ENCODE results near the gene SLC12A7.
A peak's percentile ranks its signal among the peaks of the same experiment; 100 is the strongest.

The SLC12A7 gene

DNA sequence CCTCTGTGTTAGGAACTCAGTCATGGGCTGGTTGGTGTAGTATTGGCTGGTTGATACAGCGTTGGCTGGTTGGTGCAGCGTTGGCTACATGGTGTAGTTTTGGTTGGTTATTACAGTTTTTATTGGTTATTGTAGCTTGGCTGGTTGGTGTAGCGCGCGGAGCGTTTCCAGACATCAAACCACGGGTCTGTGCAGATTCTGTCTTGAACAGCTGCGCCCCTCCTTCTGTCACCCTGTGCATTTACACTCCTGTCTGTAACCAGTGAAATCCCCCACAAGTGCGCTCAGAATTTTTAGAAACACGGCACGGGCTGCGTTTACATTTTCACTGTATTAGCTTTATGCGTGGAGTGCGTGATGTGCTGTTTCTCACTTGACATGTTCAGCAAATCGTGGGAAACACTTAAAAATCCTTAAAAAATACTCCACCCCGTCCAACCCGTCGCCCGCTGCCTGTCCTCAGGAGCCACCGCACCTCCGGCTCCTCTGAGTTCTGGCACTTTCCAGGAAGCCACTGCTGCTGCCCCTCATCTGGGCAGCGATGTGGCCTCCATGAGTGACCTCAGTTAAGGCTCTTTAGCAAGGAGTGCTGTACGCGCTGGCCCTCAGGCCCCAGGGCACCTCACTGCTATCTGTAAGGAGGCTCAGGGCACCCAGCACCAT is 82.5 kb downstream of the SLC12A7 start (continued):
- TF ChIP-seq ZNF660 (tag by site-specific recombination; IDR thresholded peaks at IDR 0.05) (no peak), ZNF561 (tag by site-specific recombination; IDR thresholded peaks at IDR 0.05; ENCODE audit: borderline replicate concordance) (no peak), ZNF530 (tag by site-specific recombination; IDR thresholded peaks at IDR 0.05; ENCODE audit: low read depth) (no peak), PRDM1 (tag by site-specific recombination; IDR thresholded peaks at IDR 0.05) (no peak), ZNF10 (tag by site-specific recombination; IDR thresholded peaks at IDR 0.05) (no peak)
- TF ChIP-seq, protein P1, sequence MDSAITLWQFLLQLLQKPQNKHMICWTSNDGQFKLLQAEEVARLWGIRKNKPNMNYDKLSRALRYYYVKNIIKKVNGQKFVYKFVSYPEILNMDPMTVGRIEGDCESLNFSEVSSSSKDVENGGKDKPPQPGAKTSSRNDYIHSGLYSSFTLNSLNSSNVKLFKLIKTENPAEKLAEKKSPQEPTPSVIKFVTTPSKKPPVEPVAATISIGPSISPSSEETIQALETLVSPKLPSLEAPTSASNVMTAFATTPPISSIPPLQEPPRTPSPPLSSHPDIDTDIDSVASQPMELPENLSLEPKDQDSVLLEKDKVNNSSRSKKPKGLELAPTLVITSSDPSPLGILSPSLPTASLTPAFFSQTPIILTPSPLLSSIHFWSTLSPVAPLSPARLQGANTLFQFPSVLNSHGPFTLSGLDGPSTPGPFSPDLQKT (IDR thresholded peaks at IDR 0.05; ENCODE audit: borderline replicate concordance, low read depth, low read length), result no peak

DNA sequence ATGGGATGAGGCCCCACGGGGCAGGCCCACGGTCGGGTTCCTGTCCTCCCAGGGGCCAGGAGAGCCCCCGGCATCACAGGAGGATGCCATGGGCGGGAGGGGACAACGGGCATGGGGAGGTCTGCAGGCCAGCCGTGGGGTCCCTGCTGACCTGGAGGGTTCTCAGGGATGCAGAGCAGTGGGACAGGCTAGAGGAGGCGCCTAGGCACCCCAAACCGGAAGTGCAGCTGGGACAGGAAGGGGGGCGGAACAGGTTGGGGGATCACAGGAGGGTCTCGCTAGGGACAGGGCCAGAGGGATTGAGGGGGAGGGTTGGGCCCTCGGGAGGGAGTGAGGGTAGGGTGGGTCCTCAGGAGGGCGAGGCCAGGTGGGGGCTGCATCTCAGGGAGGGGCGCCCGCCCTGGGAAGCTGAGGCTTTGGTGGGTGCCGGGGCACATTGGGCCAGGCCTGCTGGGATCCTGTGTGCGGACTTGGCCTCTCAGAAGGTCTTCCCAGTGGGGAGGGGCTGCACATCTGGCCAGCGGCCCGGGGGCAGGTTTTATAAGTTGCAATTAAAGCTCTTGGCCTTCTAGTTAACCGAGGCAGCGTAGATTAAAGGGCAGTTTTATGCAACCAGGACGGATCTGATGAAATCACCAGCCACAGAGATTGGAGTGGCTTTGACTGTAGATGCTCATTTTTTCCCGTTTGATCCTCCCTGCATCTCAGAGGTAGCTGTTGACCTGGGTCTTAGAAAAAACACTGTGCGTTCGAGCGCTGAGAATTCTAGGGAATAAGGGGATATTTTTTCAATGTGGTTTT is 83.2 kb downstream of the SLC12A7 start:
- no peaks in the 10 kb centered on the region for H3K36me3 ChIP-seq (ENCODE audit: control insufficient read depth in 2 of 2, insufficient read depth in 1 of 2, low read length in 2 of 2)
- H3K9me3 ChIP-seq (ENCODE audit: control insufficient read depth, insufficient read depth, low read depth, low read length), result no peaks in the 10 kb centered on the region
- no peak overlapping the region for H3K27ac ChIP-seq (ENCODE audit: extremely low read depth, low read depth, low read length)
- ChIA-PET POLR2A (no interaction called here), CTCF (interaction anchor here (0.6 to 1.8 kb wide), 3 partner anchors 19 to 139 kb away, joined by 3 to 6 read pairs (median 4); no protein-coding TSS in a partner anchor)
- H3K4me3 ChIP-seq (ENCODE audit: low read depth, low read length), result no peak overlapping the region
- no peaks in the 10 kb centered on the region for H3K4me1 ChIP-seq (ENCODE audit: control insufficient read depth, insufficient read depth, low read length)
- TF ChIP-seq ZNF792 (tag by site-specific recombination; IDR thresholded peaks at IDR 0.05) (no peak), GLIS2 (tag by site-specific recombination; IDR thresholded peaks at IDR 0.05) (peak; percentile 58), MEIS1 (CRISPR knock-in tag; IDR thresholded peaks at IDR 0.05; ENCODE audit: borderline replicate concordance) (no peak), ZNF776 (tag by site-specific recombination; IDR thresholded peaks at IDR 0.05; ENCODE audit: borderline replicate concordance) (no peak), ZNF521 (tag by site-specific recombination; IDR thresholded peaks at IDR 0.05) (no peak), ZNF561 (tag by site-specific recombination; IDR thresholded peaks at IDR 0.05; ENCODE audit: borderline replicate concordance) (no peak), ZNF664 (tag by site-specific recombination; IDR thresholded peaks at IDR 0.05) (peak; percentile 85), HOXD13 (CRISPR knock-in tag; IDR thresholded peaks at IDR 0.05; ENCODE audit: borderline replicate concordance) (no peak), ZIC2 (tag by site-specific recombination; IDR thresholded peaks at IDR 0.05) (no peak), ZSCAN23 (tag by site-specific recombination; IDR thresholded peaks at IDR 0.05) (no peak), ZNF354C (tag by site-specific recombination; IDR thresholded peaks at IDR 0.05; ENCODE audit: borderline replicate concordance, low read depth) (no peak), SP2 (tag by site-specific recombination; IDR thresholded peaks at IDR 0.05) (peak; percentile 10; the same call in 1 of the 2 replicates), SCRT1 (tag by site-specific recombination; IDR thresholded peaks at IDR 0.05; ENCODE audit: borderline replicate concordance) (no peak), ZNF211 (tag by site-specific recombination; IDR thresholded peaks at IDR 0.05; ENCODE audit: low read depth) (no peak)
- TF ChIP-seq, protein P2, sequence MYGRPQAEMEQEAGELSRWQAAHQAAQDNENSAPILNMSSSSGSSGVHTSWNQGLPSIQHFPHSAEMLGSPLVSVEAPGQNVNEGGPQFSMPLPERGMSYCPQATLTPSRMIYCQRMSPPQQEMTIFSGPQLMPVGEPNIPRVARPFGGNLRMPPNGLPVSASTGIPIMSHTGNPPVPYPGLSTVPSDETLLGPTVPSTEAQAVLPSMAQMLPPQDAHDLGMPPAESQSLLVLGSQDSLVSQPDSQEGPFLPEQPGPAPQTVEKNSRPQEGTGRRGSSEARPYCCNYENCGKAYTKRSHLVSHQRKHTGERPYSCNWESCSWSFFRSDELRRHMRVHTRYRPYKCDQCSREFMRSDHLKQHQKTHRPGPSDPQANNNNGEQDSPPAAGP (tag by site-specific recombination; IDR thresholded peaks at IDR 0.05), result peak; percentile 47; the same call in 1 of the 2 replicates
- TF ChIP-seq, protein P3, sequence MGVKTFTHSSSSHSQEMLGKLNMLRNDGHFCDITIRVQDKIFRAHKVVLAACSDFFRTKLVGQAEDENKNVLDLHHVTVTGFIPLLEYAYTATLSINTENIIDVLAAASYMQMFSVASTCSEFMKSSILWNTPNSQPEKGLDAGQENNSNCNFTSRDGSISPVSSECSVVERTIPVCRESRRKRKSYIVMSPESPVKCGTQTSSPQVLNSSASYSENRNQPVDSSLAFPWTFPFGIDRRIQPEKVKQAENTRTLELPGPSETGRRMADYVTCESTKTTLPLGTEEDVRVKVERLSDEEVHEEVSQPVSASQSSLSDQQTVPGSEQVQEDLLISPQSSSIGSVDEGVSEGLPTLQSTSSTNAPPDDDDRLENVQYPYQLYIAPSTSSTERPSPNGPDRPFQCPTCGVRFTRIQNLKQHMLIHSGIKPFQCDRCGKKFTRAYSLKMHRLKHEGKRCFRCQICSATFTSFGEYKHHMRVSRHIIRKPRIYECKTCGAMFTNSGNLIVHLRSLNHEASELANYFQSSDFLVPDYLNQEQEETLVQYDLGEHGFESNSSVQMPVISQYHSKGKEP (tag by site-specific recombination; IDR thresholded peaks at IDR 0.05), result peak; percentile 66
- TF ChIP-seq, protein P4, sequence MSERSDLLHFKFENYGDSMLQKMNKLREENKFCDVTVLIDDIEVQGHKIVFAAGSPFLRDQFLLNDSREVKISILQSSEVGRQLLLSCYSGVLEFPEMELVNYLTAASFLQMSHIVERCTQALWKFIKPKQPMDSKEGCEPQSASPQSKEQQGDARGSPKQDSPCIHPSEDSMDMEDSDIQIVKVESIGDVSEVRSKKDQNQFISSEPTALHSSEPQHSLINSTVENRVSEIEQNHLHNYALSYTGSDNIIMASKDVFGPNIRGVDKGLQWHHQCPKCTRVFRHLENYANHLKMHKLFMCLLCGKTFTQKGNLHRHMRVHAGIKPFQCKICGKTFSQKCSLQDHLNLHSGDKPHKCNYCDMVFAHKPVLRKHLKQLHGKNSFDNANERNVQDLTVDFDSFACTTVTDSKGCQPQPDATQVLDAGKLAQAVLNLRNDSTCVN (tag by site-specific recombination; optimal IDR thresholded peaks at IDR 0.05), result no peak
- TF ChIP-seq, protein P5, sequence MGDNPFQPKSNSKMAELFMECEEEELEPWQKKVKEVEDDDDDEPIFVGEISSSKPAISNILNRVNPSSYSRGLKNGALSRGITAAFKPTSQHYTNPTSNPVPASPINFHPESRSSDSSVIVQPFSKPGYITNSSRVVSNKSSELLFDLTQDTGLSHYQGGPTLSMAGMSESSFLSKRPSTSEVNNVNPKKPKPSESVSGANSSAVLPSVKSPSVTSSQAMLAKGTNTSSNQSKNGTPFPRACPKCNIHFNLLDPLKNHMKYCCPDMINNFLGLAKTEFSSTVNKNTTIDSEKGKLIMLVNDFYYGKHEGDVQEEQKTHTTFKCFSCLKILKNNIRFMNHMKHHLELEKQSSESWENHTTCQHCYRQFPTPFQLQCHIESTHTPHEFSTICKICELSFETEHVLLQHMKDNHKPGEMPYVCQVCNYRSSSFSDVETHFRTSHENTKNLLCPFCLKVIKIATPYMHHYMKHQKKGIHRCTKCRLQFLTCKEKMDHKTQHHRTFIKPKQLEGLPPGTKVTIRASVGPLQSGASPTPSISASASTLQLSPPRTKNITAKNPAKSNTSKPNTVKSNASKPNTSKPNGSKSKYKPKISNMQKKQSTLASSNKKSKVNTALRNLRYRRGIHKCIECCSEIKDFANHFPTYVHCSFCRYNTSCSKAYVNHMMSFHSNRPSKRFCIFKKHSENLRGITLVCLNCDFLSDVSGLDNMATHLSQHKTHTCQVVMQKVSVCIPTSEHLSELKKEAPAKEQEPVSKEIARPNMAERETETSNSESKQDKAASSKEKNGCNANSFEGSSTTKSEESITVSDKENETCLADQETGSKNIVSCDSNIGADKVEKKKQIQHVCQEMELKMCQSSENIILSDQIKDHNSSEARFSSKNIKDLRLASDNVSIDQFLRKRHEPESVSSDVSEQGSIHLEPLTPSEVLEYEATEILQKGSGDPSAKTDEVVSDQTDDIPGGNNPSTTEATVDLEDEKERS (tag by site-specific recombination; IDR thresholded peaks at IDR 0.05), result no peak
- TF ChIP-seq, protein P6, sequence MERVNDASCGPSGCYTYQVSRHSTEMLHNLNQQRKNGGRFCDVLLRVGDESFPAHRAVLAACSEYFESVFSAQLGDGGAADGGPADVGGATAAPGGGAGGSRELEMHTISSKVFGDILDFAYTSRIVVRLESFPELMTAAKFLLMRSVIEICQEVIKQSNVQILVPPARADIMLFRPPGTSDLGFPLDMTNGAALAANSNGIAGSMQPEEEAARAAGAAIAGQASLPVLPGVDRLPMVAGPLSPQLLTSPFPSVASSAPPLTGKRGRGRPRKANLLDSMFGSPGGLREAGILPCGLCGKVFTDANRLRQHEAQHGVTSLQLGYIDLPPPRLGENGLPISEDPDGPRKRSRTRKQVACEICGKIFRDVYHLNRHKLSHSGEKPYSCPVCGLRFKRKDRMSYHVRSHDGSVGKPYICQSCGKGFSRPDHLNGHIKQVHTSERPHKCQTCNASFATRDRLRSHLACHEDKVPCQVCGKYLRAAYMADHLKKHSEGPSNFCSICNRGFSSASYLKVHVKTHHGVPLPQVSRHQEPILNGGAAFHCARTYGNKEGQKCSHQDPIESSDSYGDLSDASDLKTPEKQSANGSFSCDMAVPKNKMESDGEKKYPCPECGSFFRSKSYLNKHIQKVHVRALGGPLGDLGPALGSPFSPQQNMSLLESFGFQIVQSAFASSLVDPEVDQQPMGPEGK (tag by site-specific recombination; IDR thresholded peaks at IDR 0.05), result 0 out of 2 replicates have a peak, but pooled peaks have one; percentile 21
